GM18517 (cell line): ENCODE measurements around the gene DEPDC5.

Source experiments
- ATAC-seq: cut with Tn5 transposase; IDR thresholded peaks from one replicate; pipeline ENCODE4 v1.9.1; 2021; ENCODE audit warnings: mild to moderate bottlenecking, moderate library complexity; ENCODE audit not compliant: unreplicated experiment

The DEPDC5 gene

GRCh38 chr22:31944700-31945442 lies 191.1 kb downstream of the DEPDC5 start:
- ATAC-seq, result peak; percentile 19

GRCh38 chr22:31945443-31945855 lies 191.6 kb downstream of the DEPDC5 start:
- ATAC-seq, result no peak

GRCh38 chr22:31945971-31946680 lies 192.3 kb downstream of the DEPDC5 start:
- no peak for ATAC-seq

- ATAC-seq, result no peak
Observed at GRCh38 chr22:31947296-31947695, 193.5 kb downstream of the DEPDC5 start.

- no peak for ATAC-seq
Observed at GRCh38 chr22:31948002-31948401, 194.2 kb downstream of the DEPDC5 start.

GRCh38 chr22:31950226-31950625 lies 196.4 kb downstream of the DEPDC5 start:
- no peak for ATAC-seq

GRCh38 chr22:31951194-31952093 lies 197.6 kb downstream of the DEPDC5 start:
- no peak for ATAC-seq

GRCh38 chr22:31952094-31952401 lies 198.2 kb downstream of the DEPDC5 start:
- ATAC-seq, result no peak

GRCh38 chr22:31952472-31952871 lies 198.7 kb downstream of the DEPDC5 start:
- no peak for ATAC-seq

GRCh38 chr22:31953261-31953660 lies 199.4 kb downstream of the DEPDC5 start:
- ATAC-seq, result no peak

GRCh38 chr22:31954535-31955523 lies 201.0 kb downstream of the DEPDC5 start:
- ATAC-seq, result no peak

- no peak for ATAC-seq
Observed at GRCh38 chr22:31956360-31956759, 202.5 kb downstream of the DEPDC5 start.
